B cell (primary cell): Measurements from ENCODE around the gene FES. TPM values are rescaled to one million over a fixed set of nuclear protein-coding genes. Genes with fewer than 3 reads are reported as not detected.

Source experiments
- ATAC-seq: fragments of 200-7000 bp; cut with Tn5 transposase; one replicate; pipeline ENCODE4 v1.10.0; 2021; ENCODE audit warnings: low read depth, mild to moderate bottlenecking, moderate number of reproducible peaks, moderate library complexity
- CTCF ChIA-PET: fragments of 350-600 bp; sonication (Branson Sonifier 250); formaldehyde crosslinking; loops from one replicate; lab custom pipeline; 2021; ENCODE audit warnings: antibody characterized with exemption, inconsistent platforms; lab: Charles Lee
- POLR2A ChIA-PET: fragments of 350-600 bp; sonication (Branson Sonifier 250); formaldehyde crosslinking; loops from one replicate; lab custom pipeline; 2021; ENCODE audit warnings: antibody characterized with exemption; lab: Charles Lee
- DNase-seq: peaks from one replicate; pipeline ENCODE4 v3.0.0; 2013
- H2AFZ ChIP-seq: 2 replicates; pipeline ENCODE4 v1.6.1; 2012; ENCODE audit warnings: mild to moderate bottlenecking, low read depth, low read length; ENCODE audit not compliant: insufficient read depth, poor library complexity, severe bottlenecking
- H3K27ac ChIP-seq, 2 donors: 1 replicate in 1 of 2; 2 replicates in 1 of 2; pipeline ENCODE4 v1.5.1; 2012 to 2013; ENCODE audit warnings: low read length in 2 of 2, mild to moderate bottlenecking in 2 of 2, moderate library complexity in 1 of 2
- H3K27me3 ChIP-seq, 4 experiments: fragments of 200-600 bp in 1 of 4; sonication (generic) in 1 of 4; replicated peaks in 1 of 4; 1 replicate in 2 of 4; 2 replicates in 2 of 4; pipeline versions ENCODE4 v1.6.1 to v1.7.0; 2013 to 2016; ENCODE audit warnings: low read length in 3 of 4, mild to moderate bottlenecking in 2 of 4, mixed read lengths in 1 of 4, moderate library complexity in 1 of 4; ENCODE audit not compliant: insufficient read depth in 4 of 4, control insufficient read depth in 3 of 4; ENCODE audit errors: control extremely low read depth in 1 of 4
- H3K36me3 ChIP-seq, 2 experiments: replicated peaks in 1 of 2; 1 replicate in 1 of 2; 2 replicates in 1 of 2; pipeline versions ENCODE4 v1.6.1 to v1.7.1; 2013; ENCODE audit warnings: low read length in 1 of 2; ENCODE audit not compliant: insufficient read depth in 2 of 2, control insufficient read depth in 1 of 2; ENCODE audit errors: control extremely low read depth in 1 of 2, extremely low read depth in 1 of 2
- H3K4me1 ChIP-seq, 2 donors: fragments of 200-600 bp in 1 of 2; sonication (generic) in 1 of 2; 1 replicate in 1 of 2; 2 replicates in 1 of 2; pipeline versions ENCODE4 v1.5.1 to v1.6.1; 2013 to 2017; ENCODE audit warnings: low read length in 2 of 2; ENCODE audit not compliant: control insufficient read depth in 2 of 2, insufficient read depth in 2 of 2
- H3K4me2 ChIP-seq: replicated peaks from 2 replicates; pipeline ENCODE3; 2012; ENCODE audit warnings: mild to moderate bottlenecking, low read depth, low read length; ENCODE audit not compliant: poor library complexity, severe bottlenecking
- H3K4me3 ChIP-seq, 5 experiments: fragments of 200-600 bp in 1 of 5; sonication (generic) in 1 of 5; 1 replicate in 3 of 5; 2 replicates in 2 of 5; pipeline versions ENCODE4 v1.5.1 to v1.7.0; 2011 to 2016; ENCODE audit warnings: low read length in 4 of 5, mild to moderate bottlenecking in 4 of 5, low read depth in 2 of 5, control low read depth in 1 of 5, moderate library complexity in 1 of 5; ENCODE audit not compliant: insufficient read depth in 1 of 5; ENCODE audit errors: control extremely low read depth in 1 of 5, extremely low read depth in 1 of 5
- H3K79me2 ChIP-seq: fragments of 200-600 bp; sonication (generic); one replicate; pipeline ENCODE4 v1.6.0; 2016; ENCODE audit warnings: low read length; ENCODE audit not compliant: control insufficient read depth, insufficient read depth
- H3K9ac ChIP-seq: fragments of 200-600 bp; sonication (generic); 2 replicates; pipeline ENCODE4 v1.6.1; 2017; ENCODE audit warnings: mild to moderate bottlenecking, low read length, moderate library complexity
- H3K9me3 ChIP-seq, 3 donors: one replicate each; pipeline versions ENCODE4 v1.6.1 to v1.7.1; 2013; ENCODE audit warnings: low read length in 2 of 3; ENCODE audit not compliant: control insufficient read depth in 2 of 3, insufficient read depth in 1 of 3; ENCODE audit errors: control extremely low read depth in 1 of 3
- H4K20me1 ChIP-seq: 2 replicates; pipeline ENCODE4 v1.6.0; 2012; ENCODE audit warnings: mild to moderate bottlenecking, low read length; ENCODE audit not compliant: insufficient read depth, control insufficient read depth, poor library complexity, severe bottlenecking
- H3K27ac Mint-ChIP-seq: one replicate; pipeline ENCODE4 v1.8.0; 2021; ENCODE audit warnings: mixed read lengths
- H3K27me3 Mint-ChIP-seq: one replicate; pipeline ENCODE4 v1.8.0; 2021; ENCODE audit warnings: mixed read lengths
- H3K4me1 Mint-ChIP-seq: one replicate; pipeline ENCODE4 v1.8.0; 2021; ENCODE audit warnings: mixed read lengths
- H3K4me3 Mint-ChIP-seq: one replicate; pipeline ENCODE4 v1.8.0; 2021; ENCODE audit warnings: mixed read lengths
- H3K9me3 Mint-ChIP-seq: one replicate; pipeline ENCODE4 v1.8.0; 2022; ENCODE audit warnings: mixed read lengths; ENCODE audit not compliant: insufficient read depth
- CTCF ChIP-seq: fragments of 200-600 bp; IDR thresholded peaks from one replicate; pipeline ENCODE4 v1.8.0; 2022; ENCODE audit warnings: antibody characterized with exemption, mild to moderate bottlenecking
- EZH2 ChIP-seq: IDR thresholded peaks from 2 replicates; pipeline ENCODE4 v1.6.1; 2012; ENCODE audit warnings: borderline replicate concordance, low read depth, mild to moderate bottlenecking, moderate library complexity, low read length; ENCODE audit not compliant: insufficient read depth, poor library complexity, severe bottlenecking
- WGBS: methylation state at CpG from one replicate; pipeline ENCODE4 v1.1.5; 2013; ENCODE audit warnings: missing lambda C conversion rate; ENCODE audit not compliant: insufficient coverage; 5-methylcytosine and 5-hydroxymethylcytosine counted together
- intact Hi-C: fragments of 100-400 bp; cut with micrococcal nuclease; formaldehyde crosslinking; loops from one replicate; pipeline ENCODE4 v1.10.0; 2022
- polyA plus RNA-seq: library from polyadenylated mRNA; depleted of rRNA; stranded (reverse); fragments of >200 nt; gene quantifications from 2 replicates; pipeline ENCODE4 v1.2.3, GENCODE V29; 2012
- total RNA-seq, 2 donors: library from RNA; stranded (reverse); fragments of 120-200 nt in 1 of 2; gene quantifications; 1 replicate in 1 of 2; 2 replicates in 1 of 2; pipeline versions ENCODE4 v1.2.3 to v1.2.4, GENCODE V29; 2013 to 2022

FES gene
- total and polyA plus RNA-seq, 2 donors (not counting 1 experiment from before 2014, with no cell fraction given), result 23.9 to 31.4 TPM

- intact Hi-C loops, result loop anchor here (1.0 to 5.0 kb wide), 10 partner anchors 33 to 565 kb away; partner anchors contain the start of gene BLM
- peak; percentile 87 for DNase-seq
- H3K9ac ChIP-seq, result peak overlapping the region; percentile 70
- Mint-ChIP-seq H3K27me3 (no peaks in the 10 kb centered on the region), H3K4me1 (peaks cover 22% of the 10 kb centered on the region), H3K9me3 (no peaks in the 10 kb centered on the region), H3K4me3 (peak overlapping the region; percentile 80), H3K27ac (peak overlapping the region; percentile 88)
- H3K27me3 ChIP-seq, result no peaks in the 10 kb centered on the region
- TF ChIP-seq EZH2, result no peak
- TF ChIP-seq CTCF, result peak; percentile 99
- ChIA-PET CTCF (interaction anchor here (0.6 to 4.7 kb wide), 96 partner anchors 10 to 600 kb away, joined by 3 to 158 read pairs (median 5); partner anchors contain the start of genes BLM, FURIN, HDDC3 and MAN2A2), POLR2A (interaction anchor here (0.5 to 2.1 kb wide), 14 partner anchors 14 to 244 kb away, joined by 3 to 11 read pairs (median 5); partner anchors contain the start of genes BLM, HDDC3 and MAN2A2)
- H2AFZ ChIP-seq, result peak overlapping the region; percentile 93
- H3K4me2 ChIP-seq, result peak overlapping the region; percentile 94
- H3K36me3 ChIP-seq, result peaks cover 0 to 32% of the 10 kb centered on the region in 2 experiments
- peaks cover 12% of the 10 kb centered on the region for H4K20me1 ChIP-seq
- no peaks in the 10 kb centered on the region for H3K9me3 ChIP-seq
- peak overlapping the region; percentile 16 to 61 (median 51) for H3K4me3 ChIP-seq
- H3K79me2 ChIP-seq, result peaks cover 27% of the 10 kb centered on the region
- ATAC-seq, result peak; percentile 67
- H3K4me1 ChIP-seq, result peaks cover 25 to 32% of the 10 kb centered on the region in 2 donors
- H3K27ac ChIP-seq, result peak overlapping the region; percentile 1 to 75
- WGBS, result 9% methylated on average over 20 of the region's 23 CpGs
These were observed 1.4 kb downstream of the FES start for GRCh38 chr15:90885432-90886290.
